ENCODE results near the gene ZNF324. TPM values are rescaled to one million over a fixed set of nuclear protein-coding genes. Genes with fewer than 3 reads are reported as not detected.
A peak's percentile ranks its signal among the peaks of the same experiment; 100 is the strongest.

The ZNF324 gene
- total and polyA plus RNA-seq, 2 of the 8 experiments (the other 6 are each of a cell fraction or from before 2014, with no cell fraction given): 5.1 to 5.8 TPM

GRCh38 chr19:58499021-58499927 is 32.4 kb downstream of the ZNF324 start (continued):
- TF ChIP-seq BACH1 (IDR thresholded peaks at IDR 0.05; ENCODE audit: low read length): peak; percentile 51; the same call in 1 of the 2 replicates
- no peak; the same call in 1 of the 2 replicates for TF ChIP-seq POLR2AphosphoS5 (IDR thresholded peaks at IDR 0.05; ENCODE audit: low read depth, low read length)
- 0 out of 2 replicates have a peak, but pooled peaks have one; percentile 24 for TF ChIP-seq SRF (IDR thresholded peaks at IDR 0.05; ENCODE audit: low read depth, low read length)
- TF ChIP-seq KDM5A (IDR thresholded peaks at IDR 0.05; ENCODE audit: low read length): peak; percentile 87; the same call in 1 of the 2 replicates
- TF ChIP-seq E2F6 (IDR thresholded peaks at IDR 0.05): peak; percentile 75
- TF ChIP-seq TAF7 (optimal IDR thresholded peaks at IDR 0.05; ENCODE audit: borderline replicate concordance, low read depth, low read length): peak; percentile 29
- no peak for TF ChIP-seq CHD7 (IDR thresholded peaks at IDR 0.05; ENCODE audit: insufficient replicate concordance, low read length)
- TF ChIP-seq POU5F1 (IDR thresholded peaks at IDR 0.05; ENCODE audit: low read depth, low read length): no peak
